Measurements from ENCODE around the gene ATP8A2. TPM values are rescaled to one million over a fixed set of nuclear protein-coding genes. Genes with fewer than 3 reads are reported as not detected.

The ATP8A2 gene
- polyA plus RNA-seq, 3 donors: not detected

DNA sequence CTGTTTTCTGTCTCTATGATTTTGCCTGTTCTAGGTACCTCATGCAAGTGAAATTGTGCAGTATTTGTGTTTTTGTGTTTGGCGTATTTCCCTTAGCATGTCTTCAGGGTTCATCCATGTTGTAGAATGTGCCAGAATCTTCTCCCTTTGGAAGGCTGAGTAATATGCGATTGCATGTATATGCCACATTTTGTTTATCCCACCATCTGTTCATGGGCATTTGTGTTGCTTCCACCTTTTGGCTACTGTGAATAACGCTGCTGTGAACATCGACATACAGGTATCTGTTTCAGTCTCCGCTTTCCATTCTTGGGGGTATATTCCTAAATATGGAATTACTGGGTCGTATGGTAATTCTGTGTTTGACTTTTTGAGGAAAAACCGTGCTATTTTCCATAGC lies 190.0 kb downstream of the ATP8A2 start:
- Histone ChIP-seq H4K20me1 (ENCODE audit: insufficient read depth, low read length) (no peaks in the 10 kb centered on the region), H3K9ac (ENCODE audit: insufficient read depth, low read length, poor library complexity, severe bottlenecking) (no peak overlapping the region), H3K79me2 (ENCODE audit: insufficient read depth, low read length) (no peaks in the 10 kb centered on the region), H3K9me3 (replicated peaks in 1 of 2; ENCODE audit: control insufficient read depth in 1 of 2, insufficient read depth in 1 of 2, low read length in 2 of 2) (no peaks in the 10 kb centered on the region), H3K36me3 (replicated peaks in 1 of 2; ENCODE audit: control insufficient read depth in 1 of 2, insufficient read depth in 2 of 2, low read length in 2 of 2) (no peaks in the 10 kb centered on the region), H3K4me1 (ENCODE audit: control insufficient read depth in 1 of 2, insufficient read depth in 2 of 2, low read length in 2 of 2) (no peaks in the 10 kb centered on the region), H3K27me3 (ENCODE audit: control insufficient read depth in 2 of 2, insufficient read depth in 2 of 2, low read length in 2 of 2) (no peaks in the 10 kb centered on the region), H3K4me2 (replicated peaks; ENCODE audit: extremely low read depth, low read length, poor library complexity, severe bottlenecking) (no peak overlapping the region), H3K4me3 (replicated peaks in 1 of 3; ENCODE audit: low read depth in 2 of 3, low read length in 3 of 3) (no peak overlapping the region), H2AFZ (ENCODE audit: insufficient read depth, low read depth, low read length, poor library complexity, severe bottlenecking) (no peak overlapping the region), H3K27ac (ENCODE audit: low read depth in 1 of 2, low read length in 2 of 2) (no peak overlapping the region)
- TF ChIP-seq, protein P1, sequence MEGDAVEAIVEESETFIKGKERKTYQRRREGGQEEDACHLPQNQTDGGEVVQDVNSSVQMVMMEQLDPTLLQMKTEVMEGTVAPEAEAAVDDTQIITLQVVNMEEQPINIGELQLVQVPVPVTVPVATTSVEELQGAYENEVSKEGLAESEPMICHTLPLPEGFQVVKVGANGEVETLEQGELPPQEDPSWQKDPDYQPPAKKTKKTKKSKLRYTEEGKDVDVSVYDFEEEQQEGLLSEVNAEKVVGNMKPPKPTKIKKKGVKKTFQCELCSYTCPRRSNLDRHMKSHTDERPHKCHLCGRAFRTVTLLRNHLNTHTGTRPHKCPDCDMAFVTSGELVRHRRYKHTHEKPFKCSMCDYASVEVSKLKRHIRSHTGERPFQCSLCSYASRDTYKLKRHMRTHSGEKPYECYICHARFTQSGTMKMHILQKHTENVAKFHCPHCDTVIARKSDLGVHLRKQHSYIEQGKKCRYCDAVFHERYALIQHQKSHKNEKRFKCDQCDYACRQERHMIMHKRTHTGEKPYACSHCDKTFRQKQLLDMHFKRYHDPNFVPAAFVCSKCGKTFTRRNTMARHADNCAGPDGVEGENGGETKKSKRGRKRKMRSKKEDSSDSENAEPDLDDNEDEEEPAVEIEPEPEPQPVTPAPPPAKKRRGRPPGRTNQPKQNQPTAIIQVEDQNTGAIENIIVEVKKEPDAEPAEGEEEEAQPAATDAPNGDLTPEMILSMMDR (IDR thresholded peaks at IDR 0.05): no peak
- no peaks in the 10 kb centered on the region for H3K4me1 Mint-ChIP-seq
- H3K36me3 Mint-ChIP-seq: no peaks in the 10 kb centered on the region
- H3K27me3 Mint-ChIP-seq (ENCODE audit: low read depth in 3 of 3): peaks cover 0 to 2% (median 2%) of the 10 kb centered on the region in 3 donors
- WGBS (ENCODE audit: insufficient coverage): 80% methylated on average over 2 of the region's 7 CpGs
- intact Hi-C loops (cut with micrococcal nuclease): no loop called here
- no peak overlapping the region for H3K4me3 Mint-ChIP-seq
- no peak for DNase-seq
- no peaks in the 10 kb centered on the region for H3K9me3 Mint-ChIP-seq
- no peak overlapping the region for H3K27ac Mint-ChIP-seq

DNA sequence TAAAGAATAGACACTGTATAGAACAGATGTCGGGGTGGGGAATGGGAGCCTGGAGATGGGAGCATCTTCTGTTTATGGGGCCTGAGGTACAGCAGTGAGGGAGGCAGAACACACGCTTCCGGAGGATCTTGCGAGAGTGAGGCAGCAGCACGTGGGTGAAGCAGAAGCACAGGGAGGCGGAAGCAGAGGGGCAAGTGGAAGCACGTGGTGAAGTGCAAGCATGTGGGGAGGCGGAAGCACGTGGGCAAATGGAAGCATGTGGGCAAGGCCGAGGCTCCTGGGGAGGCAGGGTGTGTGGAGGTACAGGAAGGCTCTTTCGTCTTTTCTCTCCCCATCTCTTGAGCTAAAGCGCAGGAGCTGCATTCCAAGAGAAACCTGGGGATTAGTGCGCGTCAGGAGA lies 198.4 kb downstream of the ATP8A2 start:
- Histone ChIP-seq H3K27ac (ENCODE audit: low read depth in 1 of 2, low read length in 2 of 2) (no peak overlapping the region), H3K4me2 (replicated peaks; ENCODE audit: extremely low read depth, low read length, poor library complexity, severe bottlenecking) (no peak overlapping the region), H3K4me1 (ENCODE audit: control insufficient read depth in 1 of 2, insufficient read depth in 2 of 2, low read length in 2 of 2) (no peaks in the 10 kb centered on the region), H3K36me3 (replicated peaks in 1 of 2; ENCODE audit: control insufficient read depth in 1 of 2, insufficient read depth in 2 of 2, low read length in 2 of 2) (no peaks in the 10 kb centered on the region), H3K79me2 (ENCODE audit: insufficient read depth, low read length) (no peaks in the 10 kb centered on the region), H4K20me1 (ENCODE audit: insufficient read depth, low read length) (no peaks in the 10 kb centered on the region), H3K9me3 (replicated peaks in 1 of 2; ENCODE audit: control insufficient read depth in 1 of 2, insufficient read depth in 1 of 2, low read length in 2 of 2) (no peaks in the 10 kb centered on the region), H3K27me3 (ENCODE audit: control insufficient read depth in 2 of 2, insufficient read depth in 2 of 2, low read length in 2 of 2) (peaks cover 0 to 2% of the 10 kb centered on the region in 2 donors), H3K9ac (ENCODE audit: insufficient read depth, low read length, poor library complexity, severe bottlenecking) (no peak overlapping the region), H2AFZ (ENCODE audit: insufficient read depth, low read depth, low read length, poor library complexity, severe bottlenecking) (no peak overlapping the region), H3K4me3 (replicated peaks in 1 of 3; ENCODE audit: low read depth in 2 of 3, low read length in 3 of 3) (no peak overlapping the region)
- Mint-ChIP-seq H3K4me3 (no peak overlapping the region), H3K27ac (no peak overlapping the region), H3K9me3 (peaks cover 0 to 2% (median 0%) of the 10 kb centered on the region in 7 donors), H3K36me3 (no peaks in the 10 kb centered on the region), H3K4me1 (no peaks in the 10 kb centered on the region), H3K27me3 (ENCODE audit: low read depth in 3 of 3) (peaks cover 4 to 8% (median 6%) of the 10 kb centered on the region in 3 donors)
- DNase-seq: no peak
- WGBS (ENCODE audit: insufficient coverage): 87% methylated on average over 10 of the region's 14 CpGs
- intact Hi-C loops (cut with micrococcal nuclease): loop anchor here in 1 of 2 donors (5.0 kb wide), 1 partner anchor 502 kb away; no protein-coding TSS in a partner anchor
- TF ChIP-seq, protein P1 (IDR thresholded peaks at IDR 0.05): no peak

All from CD14-positive monocyte (primary cell).